Stimulated activated effector memory CD8-positive, alpha-beta T cell treated with anti-CD3 and anti-CD28 coated beads, Interleukin-12 subunit alpha, Interleukin-12 subunit beta, amount 100 ng/mL, for 72 hours (primary cell): ENCODE results near the gene SELENOM.
A peak's percentile ranks its signal among the peaks of the same experiment; 100 is the strongest.

Source experiments
- ATAC-seq: fragments of 150-1000 bp; cut with Tn5 transposase; 2 replicates; pipeline ENCODE4 v1.10.0; 2021
- DNase-seq, 2 donors: peaks; one replicate each; pipeline ENCODE4 v3.0.0; 2021 to 2022; ENCODE audit warnings: low spot score in 2 of 2
- H3K27ac Mint-ChIP-seq: one replicate; pipeline ENCODE4 v1.8.0; 2022; ENCODE audit warnings: mild to moderate bottlenecking, mixed read lengths
- H3K36me3 Mint-ChIP-seq: one replicate; pipeline ENCODE4 v1.8.0; 2022; ENCODE audit warnings: mild to moderate bottlenecking, mixed read lengths
- H3K4me1 Mint-ChIP-seq: one replicate; pipeline ENCODE4 v1.8.0; 2022; ENCODE audit warnings: mixed read lengths
- H3K4me3 Mint-ChIP-seq: one replicate; pipeline ENCODE4 v1.8.0; 2022; ENCODE audit warnings: mild to moderate bottlenecking, mixed read lengths
- H3K9me3 Mint-ChIP-seq: one replicate; pipeline ENCODE4 v1.8.0; 2022; ENCODE audit warnings: mixed read lengths

SELENOM gene

DNA sequence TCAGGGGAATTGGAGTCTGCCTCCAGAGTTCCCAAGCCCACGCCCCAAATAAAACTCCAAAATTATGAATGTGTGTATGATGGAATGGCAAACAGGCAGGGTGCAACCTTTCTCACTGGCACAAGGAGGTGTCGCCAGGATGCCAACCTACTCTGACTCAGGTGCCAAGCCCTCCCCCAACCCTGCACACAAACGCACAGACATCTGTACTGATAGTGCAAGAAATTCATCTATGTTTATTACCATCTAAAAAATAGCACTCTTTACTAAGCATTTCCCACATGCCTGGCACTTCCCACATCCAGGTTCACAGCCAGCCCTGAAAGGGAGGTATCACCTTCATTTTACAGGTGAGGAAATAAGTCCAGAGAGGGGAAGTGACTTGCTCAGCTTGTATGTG, 31.7 kb upstream of the SELENOM start:
- H3K4me3 Mint-ChIP-seq, result no peak overlapping the region
- H3K36me3 Mint-ChIP-seq, result no peaks in the 10 kb centered on the region
- ATAC-seq (no peak), DNase-seq (no peak)
- no peak overlapping the region for H3K27ac Mint-ChIP-seq
- no peaks in the 10 kb centered on the region for H3K9me3 Mint-ChIP-seq
- no peaks in the 10 kb centered on the region for H3K4me1 Mint-ChIP-seq

DNA sequence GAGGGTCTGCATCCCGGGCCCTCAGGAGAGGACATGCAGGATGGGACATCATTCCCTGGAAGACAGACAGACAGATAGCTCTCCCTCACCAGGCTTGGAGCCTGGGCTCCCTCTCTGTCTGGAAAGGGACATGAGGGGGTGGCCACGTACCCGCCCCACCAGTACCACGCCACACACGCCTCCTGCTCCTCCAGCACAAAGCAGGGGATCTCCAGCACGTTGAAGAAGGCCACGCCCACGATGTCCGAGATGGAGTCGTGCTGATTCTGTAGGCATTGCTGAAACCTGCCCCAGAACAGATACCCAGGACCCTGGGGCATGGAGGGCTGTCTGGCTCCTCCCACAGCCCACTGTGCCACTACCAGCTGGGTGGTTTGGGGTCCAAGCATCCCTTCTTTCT, 30.8 kb upstream of the SELENOM start:
- no peaks in the 10 kb centered on the region for H3K9me3 Mint-ChIP-seq
- H3K27ac Mint-ChIP-seq, result no peak overlapping the region
- no peak overlapping the region for H3K4me3 Mint-ChIP-seq

DNA sequence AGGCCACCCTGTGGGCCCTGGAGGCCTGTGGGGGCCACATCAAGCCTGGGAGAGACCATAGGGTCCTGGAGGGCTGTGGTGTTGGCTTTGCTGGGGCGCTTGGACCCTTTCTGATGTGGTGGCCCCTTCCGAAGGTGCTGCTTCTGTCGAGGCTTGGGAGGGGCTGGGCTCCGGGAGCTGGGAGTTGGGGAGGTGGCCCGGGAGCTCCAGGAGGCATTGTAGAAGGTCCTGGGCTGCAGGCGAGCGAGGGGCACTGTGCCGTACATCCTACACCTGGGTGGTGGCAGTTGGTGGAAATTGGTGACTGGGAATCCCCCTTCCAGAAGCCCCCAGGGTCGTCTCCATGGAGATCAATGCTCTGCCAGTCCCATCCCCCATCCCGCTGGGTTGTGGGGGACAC, 30.4 kb upstream of the SELENOM start:
- DNase-seq, result no peak
- Mint-ChIP-seq H3K36me3 (no peaks in the 10 kb centered on the region), H3K4me1 (no peaks in the 10 kb centered on the region), H3K4me3 (no peak overlapping the region), H3K9me3 (no peaks in the 10 kb centered on the region), H3K27ac (no peak overlapping the region)
- ATAC-seq, result no peak

More for the DNA sequence above, 30.8 kb upstream of the SELENOM start:
- ATAC-seq (no peak), DNase-seq (no peak)
- no peaks in the 10 kb centered on the region for H3K36me3 Mint-ChIP-seq
- no peaks in the 10 kb centered on the region for H3K4me1 Mint-ChIP-seq

DNA sequence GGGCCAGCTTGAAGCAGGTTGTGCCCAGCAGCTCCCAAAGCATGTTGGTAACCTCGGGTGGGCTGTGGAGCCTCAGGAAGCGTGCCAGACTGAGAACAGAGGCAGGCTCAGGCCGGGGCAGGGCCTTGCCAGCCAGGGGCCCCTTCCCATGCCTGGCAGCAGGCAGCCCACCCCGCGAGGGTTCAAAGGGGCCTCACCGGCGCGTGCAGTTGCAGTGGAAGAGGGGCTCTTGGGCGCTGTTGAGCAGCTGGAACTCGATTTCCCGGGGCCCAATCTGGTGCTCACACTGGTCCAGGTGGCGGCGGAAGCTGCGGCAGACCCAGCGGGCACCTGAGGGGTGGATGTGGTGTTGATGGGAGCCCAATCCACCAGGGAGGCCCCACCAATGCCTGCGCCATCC, 29.3 kb upstream of the SELENOM start:
- ATAC-seq, result no peak
- Mint-ChIP-seq H3K4me1 (no peaks in the 10 kb centered on the region), H3K4me3 (no peak overlapping the region), H3K36me3 (no peaks in the 10 kb centered on the region), H3K27ac (no peak overlapping the region), H3K9me3 (no peaks in the 10 kb centered on the region)
- no peak for DNase-seq

DNA sequence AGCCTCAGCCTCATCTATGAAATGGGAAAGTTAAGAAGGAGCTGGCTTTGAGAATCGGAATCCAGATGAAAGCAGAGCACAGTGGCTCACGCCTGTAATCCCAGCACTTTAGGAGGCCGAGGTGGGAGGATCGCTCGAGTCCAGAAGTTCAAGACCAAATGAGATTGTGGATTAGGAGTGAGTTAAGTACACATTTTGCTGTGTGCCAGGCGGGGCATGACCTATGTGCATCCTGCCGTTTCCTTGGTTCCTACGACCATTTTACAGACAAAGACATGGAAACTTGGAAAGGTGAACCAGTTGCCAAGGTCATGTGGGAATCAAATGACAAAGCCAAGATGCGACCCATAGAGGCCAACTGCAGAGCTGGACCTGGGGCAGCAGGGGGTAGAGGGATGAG, 28.8 kb upstream of the SELENOM start:
- Mint-ChIP-seq H3K4me1 (no peaks in the 10 kb centered on the region), H3K4me3 (no peak overlapping the region), H3K9me3 (no peaks in the 10 kb centered on the region), H3K27ac (peak overlapping the region; percentile 34), H3K36me3 (no peaks in the 10 kb centered on the region)
- DNase-seq (no peak), ATAC-seq (no peak)

DNA sequence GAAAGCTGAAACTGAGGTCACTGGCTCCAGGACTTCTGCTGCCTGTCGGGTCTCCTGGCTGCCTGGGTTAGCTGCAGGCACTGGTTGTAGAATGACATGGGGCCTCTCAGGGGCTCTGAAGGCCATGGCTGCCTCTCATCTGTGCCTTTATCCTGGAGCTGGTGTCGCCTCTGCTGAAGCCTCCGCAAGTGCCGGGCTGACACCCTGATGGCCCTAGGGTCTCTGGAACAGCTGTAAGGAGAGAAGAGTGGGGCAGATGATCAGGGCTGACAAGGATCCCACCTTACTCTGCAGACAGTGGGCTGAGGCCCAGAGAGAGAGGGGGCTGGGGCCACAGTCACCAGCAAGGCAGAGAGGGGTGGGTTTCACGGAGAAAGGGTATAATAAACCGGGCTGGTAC, 28.3 kb upstream of the SELENOM start:
- DNase-seq (no peak), ATAC-seq (no peak)
- H3K9me3 Mint-ChIP-seq, result no peaks in the 10 kb centered on the region
- H3K4me3 Mint-ChIP-seq, result no peak overlapping the region
- H3K4me1 Mint-ChIP-seq, result no peaks in the 10 kb centered on the region
- H3K27ac Mint-ChIP-seq, result peak overlapping the region; percentile 34
- H3K36me3 Mint-ChIP-seq, result no peaks in the 10 kb centered on the region

DNA sequence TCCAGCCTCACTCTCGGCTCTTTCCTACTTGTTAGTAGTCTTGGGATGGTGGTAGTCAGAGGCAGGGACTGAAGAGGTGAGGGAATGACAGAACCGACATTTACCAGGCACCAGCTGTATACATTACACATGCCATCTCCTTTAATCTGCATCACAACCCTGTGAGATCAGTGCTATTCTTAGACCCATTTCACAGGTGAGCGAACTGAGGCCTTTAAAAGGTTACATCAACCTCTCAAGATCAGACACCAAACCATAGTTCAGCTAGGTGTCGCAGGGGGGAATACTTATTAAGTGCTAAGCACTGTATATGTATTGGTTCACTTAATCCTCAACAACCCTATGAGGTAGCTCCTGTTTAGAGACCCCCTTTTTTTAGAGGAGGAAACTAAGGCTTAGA, 27.3 kb upstream of the SELENOM start:
- Mint-ChIP-seq H3K9me3 (no peaks in the 10 kb centered on the region), H3K36me3 (no peaks in the 10 kb centered on the region), H3K27ac (no peak overlapping the region), H3K4me3 (no peak overlapping the region), H3K4me1 (no peaks in the 10 kb centered on the region)
- ATAC-seq (no peak), DNase-seq (no peak)

DNA sequence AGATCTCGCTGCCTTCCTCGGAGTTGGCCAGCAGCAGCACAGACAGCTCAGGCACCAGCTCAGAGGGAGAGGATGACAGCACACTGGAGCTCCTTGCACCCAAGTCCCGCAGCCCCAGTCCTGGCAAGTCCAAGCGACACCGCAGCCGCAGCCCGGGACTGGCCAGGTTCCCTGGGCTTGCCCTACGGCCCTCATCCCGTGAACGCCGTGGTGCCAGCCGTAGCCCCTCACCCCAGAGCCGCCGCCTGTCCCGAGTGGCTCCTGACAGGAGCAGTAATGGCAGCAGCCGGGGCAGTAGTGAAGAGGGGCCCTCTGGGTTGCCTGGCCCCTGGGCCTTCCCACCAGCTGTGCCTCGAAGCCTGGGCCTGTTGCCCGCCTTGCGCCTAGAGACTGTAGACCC, 26.5 kb upstream of the SELENOM start:
- Mint-ChIP-seq H3K9me3 (no peaks in the 10 kb centered on the region), H3K4me1 (no peaks in the 10 kb centered on the region), H3K36me3 (no peaks in the 10 kb centered on the region), H3K27ac (no peak overlapping the region), H3K4me3 (no peak overlapping the region)
- peak; percentile 19 for ATAC-seq
- no peak for DNase-seq

DNA sequence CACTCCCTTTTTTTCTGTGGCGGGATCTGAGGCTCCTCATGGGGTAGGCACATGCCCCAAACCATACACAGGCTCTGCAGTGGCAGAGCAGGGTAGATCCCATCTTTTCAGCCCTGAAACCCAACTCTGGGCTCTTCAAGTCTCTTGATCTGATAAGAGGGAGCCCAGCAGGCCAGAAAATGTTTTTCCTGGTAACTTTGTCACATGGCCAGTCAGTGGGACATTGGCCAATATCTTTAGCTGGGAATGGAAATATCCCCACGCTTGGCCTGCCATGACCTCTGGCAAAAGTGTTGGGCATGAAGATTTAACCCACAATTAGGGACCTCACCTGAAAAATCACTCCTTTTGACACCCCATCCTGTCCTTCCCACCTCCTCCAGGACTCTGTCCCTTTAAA, 23.5 kb upstream of the SELENOM start:
- ATAC-seq (no peak), DNase-seq (no peak)
- H3K36me3 Mint-ChIP-seq, result no peaks in the 10 kb centered on the region
- no peaks in the 10 kb centered on the region for H3K9me3 Mint-ChIP-seq
- H3K4me3 Mint-ChIP-seq, result no peak overlapping the region
- H3K27ac Mint-ChIP-seq, result no peak overlapping the region
- H3K4me1 Mint-ChIP-seq, result peaks cover 6% of the 10 kb centered on the region

DNA sequence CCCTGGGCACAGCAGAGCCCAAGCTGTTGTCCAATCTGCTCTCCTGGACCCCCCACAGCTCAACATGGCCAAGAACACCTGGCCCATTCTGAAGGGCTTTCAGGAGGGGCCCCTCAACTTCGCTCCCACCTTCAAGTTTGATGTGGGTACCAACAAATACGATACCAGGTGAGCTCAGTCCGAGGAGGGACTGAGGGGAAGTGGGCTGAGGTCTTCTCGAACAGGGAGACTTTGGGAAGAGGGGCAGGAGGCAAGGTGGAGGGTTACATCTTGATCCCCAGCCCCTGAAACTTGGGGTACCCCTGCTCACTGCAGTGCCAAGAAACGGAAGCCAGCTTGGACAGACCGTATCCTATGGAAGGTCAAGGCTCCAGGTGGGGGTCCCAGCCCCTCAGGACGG, 20.8 kb upstream of the SELENOM start:
- Mint-ChIP-seq H3K27ac (no peak overlapping the region), H3K4me1 (peaks cover 6% of the 10 kb centered on the region), H3K36me3 (no peaks in the 10 kb centered on the region), H3K4me3 (no peak overlapping the region), H3K9me3 (no peaks in the 10 kb centered on the region)
- no peak for ATAC-seq
- DNase-seq, result no peak

DNA sequence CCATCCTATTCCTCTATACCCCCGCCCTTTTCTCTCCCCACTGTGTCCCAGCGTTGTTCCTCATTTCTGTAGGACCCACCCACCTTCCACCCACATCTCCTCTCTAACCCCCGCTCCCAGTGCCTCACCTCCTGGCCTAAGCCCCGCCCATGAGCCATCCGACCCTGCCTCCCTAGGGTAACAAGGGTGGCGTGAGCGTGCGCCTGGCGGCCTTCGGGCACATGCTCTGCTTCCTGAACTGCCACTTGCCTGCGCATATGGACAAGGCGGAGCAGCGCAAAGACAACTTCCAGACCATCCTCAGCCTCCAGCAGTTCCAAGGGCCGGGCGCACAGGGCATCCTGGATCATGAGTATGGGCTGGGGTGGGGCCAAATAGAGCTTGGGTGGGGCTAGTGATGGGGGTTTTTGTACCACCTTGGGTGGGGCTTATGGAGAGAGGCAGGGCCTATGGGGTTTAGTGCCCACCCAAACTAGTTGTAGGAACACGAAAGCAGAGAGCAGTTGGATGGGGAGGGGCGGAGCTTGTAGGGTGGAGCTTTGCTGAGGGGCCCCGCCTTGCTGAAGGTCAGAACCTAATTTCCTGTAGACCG, 19.9 kb upstream of the SELENOM start:
- Mint-ChIP-seq H3K4me3 (no peak overlapping the region), H3K4me1 (peaks cover 8% of the 10 kb centered on the region), H3K27ac (peak overlapping the region; percentile 37), H3K9me3 (no peaks in the 10 kb centered on the region), H3K36me3 (no peaks in the 10 kb centered on the region)
- DNase-seq (no peak), ATAC-seq (no peak)

DNA sequence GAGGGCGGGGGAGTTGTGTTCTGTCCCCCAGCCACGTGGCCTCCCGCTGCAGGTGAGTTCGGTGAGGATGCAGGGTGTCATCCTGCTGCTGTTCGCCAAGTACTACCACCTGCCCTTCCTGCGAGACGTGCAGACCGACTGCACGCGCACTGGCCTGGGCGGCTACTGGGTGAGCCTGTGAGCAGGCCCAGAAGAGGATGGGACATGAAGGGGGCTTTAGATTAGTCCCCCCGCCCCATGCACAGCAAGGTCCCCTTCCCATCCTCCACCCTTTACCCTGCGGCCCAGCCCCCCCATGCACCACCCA, 19.5 kb upstream of the SELENOM start:
- H3K36me3 Mint-ChIP-seq, result no peaks in the 10 kb centered on the region
- no peaks in the 10 kb centered on the region for H3K9me3 Mint-ChIP-seq
- no peak overlapping the region for H3K27ac Mint-ChIP-seq
- H3K4me3 Mint-ChIP-seq, result no peak overlapping the region
- ATAC-seq (no peak), DNase-seq (no peak)
- peaks cover 10% of the 10 kb centered on the region for H3K4me1 Mint-ChIP-seq

DNA sequence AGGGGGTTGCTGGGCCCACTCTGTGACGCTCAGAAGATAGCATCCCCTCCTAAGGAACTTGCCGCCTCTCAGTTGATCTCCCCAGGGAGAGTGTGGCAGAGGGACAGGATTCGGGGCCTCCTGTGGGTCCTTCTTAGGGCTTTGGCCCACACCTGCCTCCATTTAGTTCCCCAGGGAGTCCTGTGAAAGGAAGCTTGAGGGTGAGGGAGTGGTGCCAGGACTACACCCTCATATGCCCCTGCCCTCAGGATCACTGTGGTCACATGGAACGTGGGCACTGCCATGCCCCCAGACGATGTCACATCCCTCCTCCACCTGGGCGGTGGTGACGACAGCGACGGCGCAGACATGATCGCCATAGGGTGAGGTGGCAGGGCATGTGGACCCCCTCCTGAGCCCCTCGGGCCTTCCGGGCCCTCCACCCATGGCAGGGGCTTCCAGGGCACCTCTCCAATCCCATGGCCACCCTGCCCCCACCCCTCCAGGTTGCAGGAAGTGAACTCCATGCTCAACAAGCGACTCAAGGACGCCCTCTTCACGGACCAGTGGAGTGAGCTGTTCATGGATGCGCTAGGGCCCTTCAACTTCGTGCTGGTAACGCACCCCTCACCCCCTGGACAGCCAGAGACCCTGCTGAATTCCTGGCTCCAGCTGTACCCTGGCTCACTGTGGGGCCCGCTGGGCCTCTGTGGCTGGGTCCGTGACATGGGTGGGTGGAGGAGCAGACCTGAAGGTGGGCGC, 18.9 kb upstream of the SELENOM start:
- Mint-ChIP-seq H3K9me3 (no peaks in the 10 kb centered on the region), H3K27ac (no peak overlapping the region), H3K36me3 (no peaks in the 10 kb centered on the region), H3K4me3 (no peak overlapping the region), H3K4me1 (peaks cover 10% of the 10 kb centered on the region)
- no peak for ATAC-seq
- no peak for DNase-seq

DNA sequence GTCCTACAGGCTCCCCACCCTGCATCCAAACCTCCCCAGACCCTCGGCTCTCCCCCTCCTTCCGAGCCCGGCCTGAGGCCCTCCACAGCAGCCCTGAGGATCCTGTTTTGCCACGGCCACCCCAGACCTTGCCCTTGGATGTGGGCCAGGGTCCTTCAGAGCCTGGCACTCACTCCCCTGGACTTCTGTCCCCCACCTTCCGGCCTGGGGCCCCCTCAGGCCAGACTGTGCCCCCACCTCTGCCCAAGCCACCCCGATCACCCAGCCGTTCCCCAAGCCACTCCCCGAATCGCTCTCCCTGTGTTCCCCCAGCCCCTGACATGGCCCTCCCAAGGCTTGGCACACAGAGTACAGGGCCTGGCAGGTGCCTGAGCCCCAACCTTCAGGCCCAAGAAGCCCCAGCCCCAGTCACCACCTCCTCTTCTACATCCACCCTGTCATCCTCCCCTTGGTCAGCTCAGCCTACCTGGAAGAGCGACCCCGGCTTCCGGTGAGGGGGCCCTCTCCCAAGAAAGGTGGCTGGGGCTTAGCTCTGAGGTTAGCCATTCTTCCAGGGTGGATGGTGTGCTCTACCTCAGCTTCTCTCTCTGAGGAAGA, 18.3 kb upstream of the SELENOM start:
- ATAC-seq (no peak), DNase-seq (no peak)
- no peak overlapping the region for H3K4me3 Mint-ChIP-seq
- H3K27ac Mint-ChIP-seq, result no peak overlapping the region
- no peaks in the 10 kb centered on the region for H3K9me3 Mint-ChIP-seq
- H3K36me3 Mint-ChIP-seq, result no peaks in the 10 kb centered on the region
- peaks cover 10% of the 10 kb centered on the region for H3K4me1 Mint-ChIP-seq

DNA sequence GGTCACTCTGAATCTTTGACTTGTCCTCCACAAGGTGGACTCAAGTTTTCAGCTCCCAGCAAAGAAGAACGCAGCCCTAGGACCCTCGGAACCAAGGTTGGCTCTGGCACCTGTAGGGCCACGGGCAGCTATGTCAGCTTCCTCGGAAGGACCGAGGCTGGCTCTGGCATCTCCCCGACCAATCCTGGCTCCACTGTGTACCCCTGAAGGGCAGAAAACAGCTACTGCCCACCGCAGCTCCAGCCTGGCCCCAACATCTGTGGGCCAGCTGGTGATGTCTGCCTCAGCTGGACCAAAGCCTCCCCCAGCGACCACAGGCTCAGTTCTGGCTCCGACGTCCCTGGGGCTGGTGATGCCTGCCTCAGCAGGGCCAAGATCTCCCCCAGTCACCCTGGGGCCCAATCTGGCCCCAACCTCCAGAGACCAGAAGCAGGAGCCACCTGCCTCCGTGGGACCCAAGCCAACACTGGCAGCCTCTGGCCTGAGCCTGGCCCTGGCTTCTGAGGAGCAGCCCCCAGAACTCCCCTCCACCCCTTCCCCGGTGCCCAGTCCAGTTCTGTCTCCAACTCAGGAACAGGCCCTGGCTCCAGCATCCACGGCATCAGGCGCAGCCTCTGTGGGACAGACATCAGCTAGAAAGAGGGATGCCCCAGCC, 17.6 kb upstream of the SELENOM start:
- Mint-ChIP-seq H3K9me3 (no peaks in the 10 kb centered on the region), H3K4me3 (no peak overlapping the region), H3K36me3 (no peaks in the 10 kb centered on the region), H3K27ac (no peak overlapping the region), H3K4me1 (peaks cover 10% of the 10 kb centered on the region)
- ATAC-seq, result no peak
- no peak for DNase-seq

DNA sequence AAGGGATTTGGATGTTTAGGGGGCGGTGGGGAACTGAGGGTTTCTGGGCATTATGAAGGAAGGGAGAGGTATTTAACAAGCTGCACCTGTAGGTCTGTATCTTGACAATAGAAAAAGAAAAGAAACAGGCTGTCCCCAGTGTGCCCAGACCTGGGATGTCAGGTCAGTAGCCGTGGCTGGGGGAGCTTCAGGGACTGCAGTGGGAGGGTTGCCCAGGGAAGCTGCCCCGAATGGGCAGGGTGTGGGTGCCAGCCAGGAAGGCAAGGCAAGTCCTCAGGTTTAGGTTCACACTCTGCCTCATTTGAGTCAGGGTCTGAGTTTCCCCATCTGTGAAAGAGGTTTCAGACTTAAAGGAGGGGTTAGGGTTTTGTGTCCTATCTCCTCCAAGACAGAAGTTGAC, 16.9 kb upstream of the SELENOM start:
- no peak overlapping the region for H3K4me3 Mint-ChIP-seq
- H3K9me3 Mint-ChIP-seq, result no peaks in the 10 kb centered on the region
- DNase-seq (no peak), ATAC-seq (no peak)
- peak overlapping the region; percentile 34 for H3K27ac Mint-ChIP-seq
- peaks cover 10% of the 10 kb centered on the region for H3K4me1 Mint-ChIP-seq
- H3K36me3 Mint-ChIP-seq, result no peaks in the 10 kb centered on the region
